ENCODE data around the gene KDM2A. TPM values are rescaled to one million over a fixed set of nuclear protein-coding genes. Genes with fewer than 3 reads are reported as not detected.

The KDM2A gene
- total RNA-seq, 1 experiment from 2014 or later = 120 TPM

DNA sequence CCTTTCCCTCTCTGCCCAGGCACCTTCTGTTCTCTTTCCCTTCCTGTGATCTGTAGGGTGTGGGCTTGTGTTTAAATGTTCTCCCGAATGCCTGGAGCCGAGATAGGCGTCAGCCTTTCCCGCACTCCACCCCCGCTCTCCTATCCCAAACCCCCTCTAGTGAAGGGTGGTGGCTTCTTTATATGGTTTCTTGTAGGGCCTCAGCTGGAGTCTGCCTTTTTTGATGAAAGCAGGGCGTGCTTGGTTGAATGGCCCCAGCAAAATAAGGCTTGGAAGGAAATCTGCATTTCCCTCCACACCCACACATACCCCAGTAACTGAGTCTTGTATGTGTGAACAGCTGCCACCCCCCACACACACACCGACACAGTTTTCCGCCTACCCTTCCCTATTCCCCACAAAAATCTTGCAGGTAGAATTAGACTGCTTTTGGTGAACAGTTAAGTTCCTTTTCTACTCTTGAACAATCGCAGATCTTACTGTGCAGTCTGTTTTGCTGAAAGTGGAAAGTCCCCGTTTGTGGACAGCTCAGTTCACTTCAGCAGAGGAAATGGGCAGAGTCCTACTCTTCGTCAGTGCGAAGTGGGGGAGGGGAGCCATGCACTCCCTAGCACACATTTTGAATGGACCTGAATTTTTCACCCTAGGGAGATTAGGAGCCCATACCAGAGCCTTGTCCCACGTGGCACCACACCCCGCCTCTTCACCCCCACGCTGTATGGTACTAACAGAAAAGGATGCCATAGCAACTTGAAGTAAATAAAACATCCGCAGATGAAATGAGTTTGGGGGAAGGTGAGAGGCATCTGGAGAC, 121.7 kb downstream of the KDM2A start:
- TF ChIP-seq, protein P1, sequence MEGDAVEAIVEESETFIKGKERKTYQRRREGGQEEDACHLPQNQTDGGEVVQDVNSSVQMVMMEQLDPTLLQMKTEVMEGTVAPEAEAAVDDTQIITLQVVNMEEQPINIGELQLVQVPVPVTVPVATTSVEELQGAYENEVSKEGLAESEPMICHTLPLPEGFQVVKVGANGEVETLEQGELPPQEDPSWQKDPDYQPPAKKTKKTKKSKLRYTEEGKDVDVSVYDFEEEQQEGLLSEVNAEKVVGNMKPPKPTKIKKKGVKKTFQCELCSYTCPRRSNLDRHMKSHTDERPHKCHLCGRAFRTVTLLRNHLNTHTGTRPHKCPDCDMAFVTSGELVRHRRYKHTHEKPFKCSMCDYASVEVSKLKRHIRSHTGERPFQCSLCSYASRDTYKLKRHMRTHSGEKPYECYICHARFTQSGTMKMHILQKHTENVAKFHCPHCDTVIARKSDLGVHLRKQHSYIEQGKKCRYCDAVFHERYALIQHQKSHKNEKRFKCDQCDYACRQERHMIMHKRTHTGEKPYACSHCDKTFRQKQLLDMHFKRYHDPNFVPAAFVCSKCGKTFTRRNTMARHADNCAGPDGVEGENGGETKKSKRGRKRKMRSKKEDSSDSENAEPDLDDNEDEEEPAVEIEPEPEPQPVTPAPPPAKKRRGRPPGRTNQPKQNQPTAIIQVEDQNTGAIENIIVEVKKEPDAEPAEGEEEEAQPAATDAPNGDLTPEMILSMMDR (conservative IDR thresholded peaks at IDR 0.05) = no peak
- TF ChIP-seq EZH2 (IDR thresholded peaks at IDR 0.05; ENCODE audit: low read depth) = no peak
- H3K27ac ChIP-seq = peak overlapping the region; percentile 80
- no peak overlapping the region for H2AFZ ChIP-seq
- POLR2A ChIA-PET (ENCODE audit: unreplicated experiment) = interaction anchor here (0.6 to 0.7 kb wide), 2 partner anchors 11 to 31 kb away, joined by 3 read pairs; no protein-coding TSS in a partner anchor
- peaks cover 77% of the 10 kb centered on the region for H3F3A ChIP-seq (ENCODE audit: insufficient read depth, low read depth)
- no peaks in the 10 kb centered on the region for H3K9me3 ChIP-seq (ENCODE audit: insufficient read depth, low read depth)
- no peaks in the 10 kb centered on the region for H3K9me2 ChIP-seq (ENCODE audit: insufficient read depth)
- H3K4me2 ChIP-seq = peak overlapping the region; percentile 92
- H3K4me3 ChIP-seq = peak overlapping the region; percentile 82
- TSS peak; percentile 91 for BruUV-seq (replicated peaks)
- peaks cover 22% of the 10 kb centered on the region for H4K20me1 ChIP-seq (ENCODE audit: insufficient read depth)
- H3K36me3 ChIP-seq (ENCODE audit: low read depth) = peaks cover 30% of the 10 kb centered on the region
- peaks cover 71% of the 10 kb centered on the region for H3K79me2 ChIP-seq (ENCODE audit: low read depth)
- DNase-seq = peak; percentile 80 to 87
- H3K4me1 ChIP-seq (replicated peaks; ENCODE audit: insufficient read depth) = peaks cover 62% of the 10 kb centered on the region
- H3K27me3 ChIP-seq (ENCODE audit: insufficient read depth, low read depth) = no peaks in the 10 kb centered on the region
- CTCF ChIA-PET = no interaction called here
- intact Hi-C loops (cut with micrococcal nuclease; ENCODE audit: unreplicated experiment) = loop anchor here (5.0 to 10.0 kb wide), 4 partner anchors 118 to 342 kb away; partner anchors contain the start of genes CLCF1, GSTP1 and PC

DNA sequence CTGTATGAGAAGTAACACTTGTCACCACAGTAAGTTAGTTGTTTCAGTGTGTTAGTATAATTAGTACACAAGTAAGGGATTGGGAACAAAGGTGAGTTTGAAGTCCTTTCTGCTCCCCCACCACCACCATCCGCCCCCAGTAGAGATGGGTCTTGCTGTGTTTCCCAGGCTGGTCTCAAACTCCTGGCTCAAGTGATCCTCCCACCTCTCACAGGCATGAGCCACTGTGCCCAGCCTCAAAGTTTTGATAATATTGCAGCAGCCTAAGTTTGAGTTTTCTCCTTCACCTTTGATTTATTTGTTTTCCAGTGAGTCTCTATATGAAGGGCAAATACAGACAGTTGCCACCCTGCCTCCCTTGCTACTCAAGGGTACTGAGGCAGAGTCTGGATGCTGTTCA, 123.5 kb downstream of the KDM2A start:
- intact Hi-C loops (cut with micrococcal nuclease; ENCODE audit: unreplicated experiment) = loop anchor here (5.0 to 10.0 kb wide), 4 partner anchors 120 to 340 kb away; partner anchors contain the start of genes CLCF1, GSTP1 and PC
- DNase-seq = no peak
- TF ChIP-seq, protein P1 (conservative IDR thresholded peaks at IDR 0.05) = no peak
- TF ChIP-seq EZH2 (IDR thresholded peaks at IDR 0.05; ENCODE audit: low read depth) = no peak

DNA sequence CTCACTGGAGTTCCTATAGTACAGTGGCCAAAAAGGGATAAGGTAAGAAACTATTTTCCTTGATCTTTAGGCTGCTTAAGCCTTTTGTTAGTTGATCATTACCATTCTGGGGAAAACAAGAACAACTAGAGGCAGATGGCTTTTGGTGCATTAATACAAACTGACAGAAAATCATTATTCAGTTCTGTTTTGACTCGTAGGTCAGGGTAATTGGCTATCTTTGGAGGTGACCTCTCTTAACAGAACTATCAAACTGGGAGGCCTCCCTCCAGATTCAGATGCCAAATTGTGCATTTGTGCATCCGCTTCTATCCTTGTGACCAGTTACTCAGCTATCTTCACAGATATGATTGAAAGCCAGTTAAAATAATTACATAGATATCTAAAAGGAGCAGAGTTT, 124.0 kb downstream of the KDM2A start:
- TF ChIP-seq EZH2 (IDR thresholded peaks at IDR 0.05; ENCODE audit: low read depth) = no peak
- TF ChIP-seq, protein P1 (conservative IDR thresholded peaks at IDR 0.05) = no peak
- Histone ChIP-seq H3K27ac (peak overlapping the region; percentile 57; the same call in 1 of the 2 replicates), H3K4me2 (peak overlapping the region; percentile 92), H3F3A (ENCODE audit: insufficient read depth, low read depth) (peaks cover 81% of the 10 kb centered on the region), H3K4me3 (peak overlapping the region; percentile 82; the same call in 1 of the 2 replicates), H4K20me1 (ENCODE audit: insufficient read depth) (peaks cover 34% of the 10 kb centered on the region), H2AFZ (no peak overlapping the region), H3K4me1 (replicated peaks; ENCODE audit: insufficient read depth) (peaks cover 77% of the 10 kb centered on the region), H3K9me3 (ENCODE audit: insufficient read depth, low read depth) (no peaks in the 10 kb centered on the region), H3K9me2 (ENCODE audit: insufficient read depth) (no peaks in the 10 kb centered on the region), H3K36me3 (ENCODE audit: low read depth) (peaks cover 46% of the 10 kb centered on the region), H3K79me2 (ENCODE audit: low read depth) (peaks cover 77% of the 10 kb centered on the region), H3K27me3 (ENCODE audit: insufficient read depth, low read depth) (no peaks in the 10 kb centered on the region)
- ChIA-PET CTCF (interaction anchor here (0.6 kb wide), 2 partner anchors 21 to 82 kb away, joined by 3 to 4 read pairs; no protein-coding TSS in a partner anchor), POLR2A (ENCODE audit: unreplicated experiment) (no interaction called here)
- no TSS peak for BruUV-seq (replicated peaks)
- no peak for DNase-seq
- intact Hi-C loops (cut with micrococcal nuclease; ENCODE audit: unreplicated experiment) = loop anchor here (5.0 to 10.0 kb wide), 4 partner anchors 121 to 339 kb away; partner anchors contain the start of genes CLCF1, GSTP1 and PC

More for the DNA sequence above, 123.5 kb downstream of the KDM2A start:
- no peaks in the 10 kb centered on the region for H3K9me3 ChIP-seq (ENCODE audit: insufficient read depth, low read depth)
- H4K20me1 ChIP-seq (ENCODE audit: insufficient read depth) = peaks cover 29% of the 10 kb centered on the region
- no peak overlapping the region for H2AFZ ChIP-seq
- peak overlapping the region; percentile 92 for H3K4me2 ChIP-seq
- CTCF ChIA-PET = interaction anchor here (0.6 kb wide), 1 partner anchor 21 kb away, joined by 3 read pairs; no protein-coding TSS in a partner anchor
- no peaks in the 10 kb centered on the region for H3K9me2 ChIP-seq (ENCODE audit: insufficient read depth)
- H3K4me1 ChIP-seq (replicated peaks; ENCODE audit: insufficient read depth) = peaks cover 77% of the 10 kb centered on the region
- peak overlapping the region; percentile 82; the same call in 1 of the 2 replicates for H3K4me3 ChIP-seq
- POLR2A ChIA-PET (ENCODE audit: unreplicated experiment) = no interaction called here
- H3K27me3 ChIP-seq (ENCODE audit: insufficient read depth, low read depth) = no peaks in the 10 kb centered on the region
- peaks cover 77% of the 10 kb centered on the region for H3K79me2 ChIP-seq (ENCODE audit: low read depth)
- no TSS peak for BruUV-seq (replicated peaks)
- peaks cover 78% of the 10 kb centered on the region for H3F3A ChIP-seq (ENCODE audit: insufficient read depth, low read depth)
- H3K27ac ChIP-seq = peak overlapping the region; percentile 57; the same call in 1 of the 2 replicates
- peaks cover 41% of the 10 kb centered on the region for H3K36me3 ChIP-seq (ENCODE audit: low read depth)
